Fibroblast of gingiva (primary cell): ENCODE measurements around the gene NAP1L1.
A peak's percentile ranks its signal among the peaks of the same experiment; 100 is the strongest.

Source experiments
- DNase-seq: peaks from one replicate; pipeline ENCODE4 v3.0.0-alpha.2; 2011; ENCODE audit warnings: low read depth

The NAP1L1 gene, protein sequence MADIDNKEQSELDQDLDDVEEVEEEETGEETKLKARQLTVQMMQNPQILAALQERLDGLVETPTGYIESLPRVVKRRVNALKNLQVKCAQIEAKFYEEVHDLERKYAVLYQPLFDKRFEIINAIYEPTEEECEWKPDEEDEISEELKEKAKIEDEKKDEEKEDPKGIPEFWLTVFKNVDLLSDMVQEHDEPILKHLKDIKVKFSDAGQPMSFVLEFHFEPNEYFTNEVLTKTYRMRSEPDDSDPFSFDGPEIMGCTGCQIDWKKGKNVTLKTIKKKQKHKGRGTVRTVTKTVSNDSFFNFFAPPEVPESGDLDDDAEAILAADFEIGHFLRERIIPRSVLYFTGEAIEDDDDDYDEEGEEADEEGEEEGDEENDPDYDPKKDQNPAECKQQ

DNA sequence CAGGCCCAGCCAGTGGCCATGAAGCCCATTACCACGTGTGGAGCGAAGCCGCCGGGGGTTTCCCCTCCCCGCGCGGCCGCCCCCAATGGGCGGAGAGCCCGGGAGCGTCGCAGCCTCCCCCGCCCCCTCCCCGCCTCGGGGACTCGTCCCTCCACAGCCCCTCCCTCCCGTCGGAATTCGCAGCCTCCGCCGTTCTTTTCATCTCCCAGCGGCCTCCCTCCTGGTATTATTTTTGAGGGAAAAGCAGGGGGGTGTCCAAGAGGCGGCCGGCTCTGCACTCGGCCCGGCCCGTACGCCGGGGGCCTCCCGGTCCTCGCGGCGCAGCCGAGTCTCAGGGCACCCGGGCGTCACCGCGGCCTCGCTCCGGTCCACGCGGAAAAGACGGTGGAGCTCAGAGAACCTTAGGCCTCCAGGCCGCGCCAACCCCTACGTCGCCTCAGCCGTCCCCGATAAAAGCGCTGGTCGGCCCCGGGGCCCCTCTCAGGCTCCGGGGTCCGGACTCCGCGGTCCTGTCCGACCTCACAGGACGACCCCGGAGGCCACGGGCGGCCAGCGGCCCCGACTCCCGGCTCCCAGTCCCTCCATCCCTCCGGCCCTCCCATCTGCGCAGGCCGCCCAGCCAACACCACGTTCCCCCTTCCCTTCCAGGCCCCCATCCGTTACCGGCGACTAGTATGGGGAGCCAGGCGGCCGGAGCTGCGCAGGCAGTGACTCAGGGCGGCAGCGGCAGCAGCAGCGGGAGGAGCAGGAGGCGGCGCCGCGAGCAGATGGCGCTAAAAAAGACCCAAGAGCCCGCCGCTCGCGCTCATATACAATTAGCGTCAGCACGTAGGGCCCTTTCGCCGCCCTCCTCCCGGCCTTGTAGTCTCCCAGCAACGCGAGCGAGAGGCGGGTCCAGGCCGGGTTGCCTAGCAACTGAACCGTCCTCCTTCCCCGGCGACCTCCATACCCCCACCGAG, at the start of gene NAP1L1:
Gene NAP1L1, minus strand, starts transcription at position 782 of the 959 bp plus-strand sequence. CDS start 10,466 bp downstream, outside the sequence.
- peak; percentile 99 for DNase-seq

DNA sequence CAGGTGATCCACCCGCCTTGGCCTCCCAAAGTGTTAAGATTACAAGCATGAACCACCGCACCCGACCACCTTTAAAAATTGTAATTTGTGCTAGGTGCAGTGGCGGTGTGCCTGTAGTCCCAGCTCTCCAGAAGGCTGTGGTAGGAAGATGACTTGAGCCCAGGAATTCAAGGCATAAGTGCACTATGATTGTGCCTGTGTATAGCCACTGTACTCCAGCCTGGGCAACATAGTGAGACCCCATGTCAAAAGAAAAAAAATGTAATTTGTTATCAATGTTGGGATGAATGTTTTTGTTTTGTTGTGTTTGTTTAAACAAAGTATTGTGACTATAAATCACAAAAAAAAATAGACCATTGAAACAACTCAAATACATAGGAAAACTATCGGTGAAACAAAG, 43.1 kb upstream of the NAP1L1 start:
- DNase-seq, result no peak

DNA sequence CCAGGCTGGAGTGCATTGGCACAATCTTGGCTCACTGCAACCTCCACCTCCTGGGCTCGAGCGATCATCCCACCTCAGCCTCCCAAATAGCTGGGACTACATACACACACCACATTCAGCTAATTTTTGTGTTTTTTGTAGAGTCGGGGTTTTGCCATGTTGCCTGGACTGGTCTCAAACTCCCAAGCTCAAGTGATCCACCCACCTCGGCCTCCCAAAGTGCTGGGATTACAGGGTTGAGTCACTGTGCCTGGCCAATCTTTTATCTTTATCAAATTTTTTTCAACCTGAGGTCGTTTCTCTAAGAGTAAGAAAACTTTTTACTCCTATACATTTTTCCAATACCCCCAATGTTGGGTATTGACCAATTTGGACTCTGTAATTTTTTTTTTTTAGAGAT, 40.0 kb upstream of the NAP1L1 start:
- DNase-seq, result no peak

DNA sequence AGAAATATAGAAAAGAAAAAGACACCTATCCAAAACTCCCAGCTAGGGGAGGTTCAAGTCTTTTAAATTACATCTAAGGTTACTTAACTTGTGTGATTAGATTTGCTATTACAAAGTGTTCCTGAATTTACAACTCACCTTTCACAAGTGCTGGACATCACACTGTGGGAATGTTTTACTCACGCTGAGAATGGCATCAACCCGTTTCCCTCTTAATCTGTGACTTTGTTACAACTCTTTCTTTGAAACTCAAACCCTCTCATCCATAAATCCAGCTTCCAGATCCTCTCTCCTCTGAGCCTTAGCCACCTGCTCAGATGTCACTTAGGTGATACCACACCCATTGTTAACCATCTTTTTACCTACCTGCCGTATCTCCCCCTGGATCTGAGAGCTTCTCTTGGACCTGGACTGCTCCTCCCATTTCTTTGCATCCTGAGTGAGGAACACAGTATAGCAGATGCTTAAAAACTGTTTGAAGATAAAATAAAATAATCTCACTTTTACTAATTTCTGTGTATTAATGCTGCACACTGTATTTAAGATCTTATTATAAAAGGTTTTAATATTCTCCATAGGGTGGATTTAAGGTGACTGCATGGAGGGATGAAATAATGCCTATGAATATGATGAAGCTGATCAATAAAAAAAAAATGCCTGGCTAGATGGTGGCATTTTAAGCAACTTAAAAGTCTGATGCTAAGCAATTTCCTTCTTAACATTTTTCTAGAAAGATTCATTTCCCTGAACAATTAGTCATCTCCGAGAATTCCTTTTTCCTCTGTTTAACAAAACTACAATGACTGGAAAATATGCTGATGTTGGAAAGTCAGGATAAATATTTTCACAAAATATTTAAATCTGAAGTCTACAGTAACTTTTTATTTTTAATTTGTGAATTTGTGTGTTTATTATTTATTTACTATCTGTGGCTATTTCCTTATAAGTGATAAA, 39.1 kb upstream of the NAP1L1 start:
- peak; percentile 15 for DNase-seq

GRCh38 chr12:76119887-76120286, 35.4 kb upstream of the NAP1L1 start:
- DNase-seq, result no peak

DNA sequence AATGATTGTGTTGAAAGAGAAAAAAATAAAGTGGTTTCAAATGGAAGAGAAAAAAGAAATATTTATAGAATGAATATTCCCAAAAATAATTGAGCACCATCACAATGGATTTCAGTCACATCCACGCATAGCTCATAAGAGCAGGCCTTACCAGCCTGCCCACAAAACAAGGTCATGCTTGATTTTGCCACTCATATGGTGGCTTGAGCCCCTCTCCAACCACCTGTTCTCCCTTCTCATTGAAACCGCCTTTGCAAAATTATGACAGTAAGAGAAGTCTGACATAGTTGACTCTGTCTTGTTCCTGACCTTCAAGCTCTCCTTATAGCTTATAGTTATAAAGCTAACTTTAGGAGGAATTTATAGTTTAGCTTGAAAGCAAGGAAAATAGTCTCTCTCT, 33.3 kb upstream of the NAP1L1 start:
- no peak for DNase-seq

- no peak for DNase-seq
Observed at GRCh38 chr12:76117067-76117691, 32.7 kb upstream of the NAP1L1 start.

DNA sequence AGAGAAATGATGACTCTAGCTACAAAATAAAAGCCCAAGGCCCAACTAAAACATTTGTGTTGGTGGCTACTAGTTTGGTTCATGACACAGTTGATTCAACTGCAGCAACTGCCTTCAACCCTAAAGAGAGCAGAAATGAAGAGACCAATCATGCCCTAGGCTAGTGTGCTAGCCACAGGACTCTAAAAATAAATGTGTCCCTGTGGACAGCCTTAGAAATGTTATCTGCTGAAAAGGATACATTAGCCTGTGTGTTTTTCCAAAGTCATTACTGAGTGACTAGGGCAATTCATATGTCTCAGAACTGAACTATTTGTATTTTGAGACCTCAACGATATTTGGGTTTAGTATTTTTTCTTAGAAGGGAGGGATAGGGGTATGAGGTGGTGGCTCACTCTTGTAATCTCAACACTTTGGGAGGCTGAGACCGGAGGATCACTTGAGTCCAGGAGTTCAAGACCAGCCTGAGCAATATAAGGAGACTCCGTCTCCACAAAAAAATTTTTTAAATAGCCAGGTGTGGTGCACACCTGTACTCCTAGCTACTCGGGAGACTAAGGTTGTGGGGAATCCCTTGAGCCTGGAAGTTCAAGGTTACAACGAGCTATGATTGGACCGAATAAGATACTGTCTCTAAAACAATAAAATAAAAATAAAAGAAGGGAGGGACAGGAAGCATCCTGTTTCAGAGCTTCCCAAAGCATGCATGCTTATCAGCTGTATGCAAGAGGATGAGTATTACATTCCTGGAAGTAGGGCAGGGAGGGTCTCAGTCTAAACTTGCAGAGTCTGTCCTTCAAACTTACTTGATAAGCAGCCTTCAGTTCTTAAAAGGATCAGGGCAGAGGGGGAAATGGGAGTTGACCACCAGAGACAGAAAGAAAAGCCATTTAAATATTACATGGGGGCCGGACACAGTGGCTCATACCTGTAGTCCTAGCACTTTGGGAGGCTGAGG, 29.6 kb upstream of the NAP1L1 start:
- no peak for DNase-seq

DNA sequence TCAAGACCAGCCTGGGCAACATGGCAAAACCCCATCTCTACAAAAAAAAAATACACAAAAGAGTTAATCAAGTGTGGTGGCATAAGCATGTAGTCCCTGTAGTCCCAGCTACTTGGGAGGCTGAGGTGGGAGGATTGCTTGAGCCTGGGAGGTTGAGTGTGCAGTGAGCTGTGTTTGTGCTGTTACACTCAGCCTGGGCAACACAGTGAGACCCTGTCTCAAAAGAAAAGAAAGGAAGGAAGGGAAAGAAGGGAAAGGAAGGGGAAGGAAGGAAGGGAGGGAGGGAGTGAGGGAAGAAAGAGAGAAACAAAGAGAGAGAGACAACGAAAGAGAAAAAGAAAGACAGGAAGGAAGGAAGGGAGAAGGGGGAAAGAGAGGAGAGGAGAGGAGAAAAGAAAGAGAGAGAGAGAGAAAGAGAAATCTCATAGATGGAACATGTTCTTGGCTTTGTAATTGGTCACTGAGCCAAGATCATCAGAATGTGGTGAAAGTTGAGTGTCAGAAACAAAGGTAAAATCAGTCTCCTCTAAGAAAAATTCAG, 26.8 kb upstream of the NAP1L1 start:
- no peak for DNase-seq

GRCh38 chr12:76109879-76110278, 25.4 kb upstream of the NAP1L1 start:
- DNase-seq, result no peak

- DNase-seq, result no peak
Observed at GRCh38 chr12:76108356-76108755, 23.9 kb upstream of the NAP1L1 start.

GRCh38 chr12:76106631-76107030, 22.1 kb upstream of the NAP1L1 start:
- DNase-seq, result no peak

- no peak for DNase-seq
Observed at GRCh38 chr12:76103958-76104357, 19.5 kb upstream of the NAP1L1 start.

DNA sequence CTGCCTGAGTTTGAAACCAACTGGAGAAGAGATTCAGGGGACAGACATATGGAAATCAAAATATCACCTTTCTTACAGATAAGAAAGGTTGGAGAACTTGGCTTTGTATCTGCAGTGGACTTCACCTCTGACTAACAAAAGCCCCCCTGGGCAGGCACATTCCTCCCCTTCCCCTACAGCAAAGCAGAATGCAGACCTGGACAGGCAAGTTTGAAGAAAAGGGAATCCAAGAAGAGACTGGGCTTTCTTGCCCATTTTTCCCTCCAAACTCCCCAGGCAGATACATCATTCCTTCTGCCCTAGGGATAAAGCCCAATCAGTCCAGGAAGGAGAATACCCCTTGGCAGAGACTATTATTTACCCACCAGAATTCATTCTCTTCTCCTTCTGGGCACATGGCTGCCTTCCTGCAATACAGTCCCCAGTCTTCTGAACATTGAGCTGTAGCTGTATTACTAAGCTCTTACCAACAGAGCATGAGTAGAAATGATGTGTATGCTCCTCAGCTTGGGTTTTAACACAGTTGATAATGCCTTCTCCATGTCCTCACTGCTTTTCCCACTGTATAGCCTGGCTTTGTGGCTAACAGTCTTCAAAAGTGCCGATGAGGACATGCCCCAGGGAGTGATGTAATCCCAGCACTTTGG, 17.4 kb upstream of the NAP1L1 start:
- DNase-seq, result no peak

GRCh38 chr12:76096079-76096646, 11.7 kb upstream of the NAP1L1 start:
- DNase-seq, result no peak

DNA sequence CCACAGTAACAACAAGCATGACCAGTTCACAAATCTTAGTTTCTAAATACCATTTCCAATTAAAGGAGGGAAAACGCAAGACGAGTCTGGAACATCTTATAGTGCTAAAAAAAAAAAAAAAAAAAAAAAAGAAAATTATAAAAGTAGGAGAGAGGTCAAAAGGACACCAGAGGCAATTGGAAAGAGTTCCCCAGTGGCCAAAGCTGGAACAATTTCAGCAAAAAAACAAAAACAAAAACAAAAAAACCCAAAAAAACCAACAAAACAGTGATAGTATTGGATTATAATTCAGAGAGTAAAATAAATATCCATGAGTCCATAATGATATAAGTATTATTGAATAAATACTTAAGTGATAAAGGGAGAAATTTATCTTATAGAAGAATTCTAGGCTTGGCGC, 10.3 kb upstream of the NAP1L1 start:
- DNase-seq, result no peak

GRCh38 chr12:76091246-76091754, 6.8 kb upstream of the NAP1L1 start:
- DNase-seq, result no peak

GRCh38 chr12:76085520-76085868, 1.0 kb upstream of the NAP1L1 start:
- no peak for DNase-seq
